Brain microvascular endothelial cell (primary cell): Measurements from ENCODE around the gene RSKR.

ENCODE experiments used
- DNase-seq: peaks from one replicate; pipeline ENCODE4 v3.0.0-alpha.2; 2020
- H3K27ac ChIP-seq: fragments of 250-450 bp; sonication (Bioruptor Pico); 2 replicates; pipeline ENCODE4 v1.5.1; 2020; ENCODE audit warnings: mild to moderate bottlenecking, moderate library complexity
- H3K27me3 ChIP-seq: fragments of 250-450 bp; sonication (Bioruptor Pico); replicated peaks from 2 replicates; pipeline ENCODE4 v1.5.1; 2020; ENCODE audit warnings: mild to moderate bottlenecking
- H3K36me3 ChIP-seq: fragments of 250-450 bp; sonication (Bioruptor Pico); replicated peaks from 2 replicates; pipeline ENCODE4 v1.5.1; 2020; ENCODE audit warnings: mild to moderate bottlenecking
- H3K4me3 ChIP-seq: 2 replicates; pipeline ENCODE4 v1.5.1; 2011; ENCODE audit warnings: low read depth, mild to moderate bottlenecking, control low read depth, low read length, moderate library complexity
- in situ Hi-C: cut with HindIII; loops from 2 replicates; pipeline ENCODE4 v1.10.0; 2017; ENCODE audit warnings: low sequenced_read_pairs, low pct_ligation_motif_present
- TF ChIP-seq, protein P1 (sequence below): IDR thresholded peaks from 2 replicates; pipeline ENCODE4 v1.5.1; 2011; ENCODE audit warnings: low read depth, mild to moderate bottlenecking, moderate library complexity, low read length, control low read depth, inconsistent platforms; ENCODE audit errors: missing control alignments

Gene RSKR

DNA sequence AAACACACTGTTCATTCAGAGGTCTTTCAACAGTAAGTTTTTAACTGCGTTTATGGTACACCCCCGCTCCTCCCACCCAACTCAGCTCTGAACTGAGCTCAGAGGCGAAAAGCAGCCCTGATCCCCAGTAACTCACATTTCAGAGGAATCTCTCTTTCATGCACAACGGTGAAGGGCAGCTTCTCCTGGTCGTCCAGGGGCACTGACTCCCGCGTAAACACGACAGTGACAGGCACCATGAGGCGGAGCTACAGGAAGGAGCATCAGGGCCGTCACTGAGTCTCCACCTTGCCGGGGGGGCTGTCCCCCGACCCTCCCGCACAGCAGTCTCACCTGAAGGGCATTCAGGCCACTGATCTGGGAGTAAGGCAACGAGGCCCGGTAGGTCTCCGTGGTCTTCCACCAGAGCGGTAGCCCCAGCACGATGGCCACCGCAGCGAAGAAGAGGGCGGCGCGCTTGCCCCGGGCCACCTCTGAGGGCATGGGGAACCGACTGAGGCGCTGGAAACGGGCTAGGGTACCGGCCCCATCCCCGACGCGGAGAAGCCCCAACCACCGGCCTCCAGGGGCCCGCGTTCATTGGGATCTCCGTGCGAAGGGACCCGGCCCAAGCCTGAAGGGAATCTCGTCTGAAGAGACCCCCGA is 43.1 kb downstream of the RSKR start:
- Histone ChIP-seq H3K4me3 (peak overlapping the region; percentile 96), H3K27me3 (no peaks in the 10 kb centered on the region), H3K27ac (no peak overlapping the region), H3K36me3 (peaks cover 2% of the 10 kb centered on the region)
- DNase-seq = no peak
- TF ChIP-seq, protein P1, sequence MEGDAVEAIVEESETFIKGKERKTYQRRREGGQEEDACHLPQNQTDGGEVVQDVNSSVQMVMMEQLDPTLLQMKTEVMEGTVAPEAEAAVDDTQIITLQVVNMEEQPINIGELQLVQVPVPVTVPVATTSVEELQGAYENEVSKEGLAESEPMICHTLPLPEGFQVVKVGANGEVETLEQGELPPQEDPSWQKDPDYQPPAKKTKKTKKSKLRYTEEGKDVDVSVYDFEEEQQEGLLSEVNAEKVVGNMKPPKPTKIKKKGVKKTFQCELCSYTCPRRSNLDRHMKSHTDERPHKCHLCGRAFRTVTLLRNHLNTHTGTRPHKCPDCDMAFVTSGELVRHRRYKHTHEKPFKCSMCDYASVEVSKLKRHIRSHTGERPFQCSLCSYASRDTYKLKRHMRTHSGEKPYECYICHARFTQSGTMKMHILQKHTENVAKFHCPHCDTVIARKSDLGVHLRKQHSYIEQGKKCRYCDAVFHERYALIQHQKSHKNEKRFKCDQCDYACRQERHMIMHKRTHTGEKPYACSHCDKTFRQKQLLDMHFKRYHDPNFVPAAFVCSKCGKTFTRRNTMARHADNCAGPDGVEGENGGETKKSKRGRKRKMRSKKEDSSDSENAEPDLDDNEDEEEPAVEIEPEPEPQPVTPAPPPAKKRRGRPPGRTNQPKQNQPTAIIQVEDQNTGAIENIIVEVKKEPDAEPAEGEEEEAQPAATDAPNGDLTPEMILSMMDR = no peak
- in situ Hi-C loops = no loop called here

DNA sequence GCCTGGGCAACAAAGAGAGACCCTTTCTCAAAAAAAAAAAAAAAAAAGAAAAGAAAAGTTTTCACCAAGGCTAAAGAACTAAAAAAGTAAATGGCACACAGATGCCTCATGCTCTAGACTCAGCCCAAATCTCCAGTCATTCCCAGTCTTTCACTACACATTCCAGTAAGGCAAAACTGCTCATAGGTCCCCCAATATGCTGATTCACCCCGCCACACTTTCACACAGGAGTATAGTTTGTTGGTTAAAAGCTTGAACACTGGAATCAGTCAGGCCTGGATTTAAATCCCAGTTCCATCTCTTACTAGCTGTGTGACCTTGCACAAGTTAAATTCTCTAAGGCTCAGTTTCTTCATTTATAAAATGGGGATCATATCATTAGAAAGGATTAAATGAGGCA is 44.5 kb downstream of the RSKR start:
- Histone ChIP-seq H3K27me3 (no peaks in the 10 kb centered on the region), H3K4me3 (no peak overlapping the region), H3K27ac (no peak overlapping the region), H3K36me3 (peaks cover 1% of the 10 kb centered on the region)
- in situ Hi-C loops = no loop called here
- DNase-seq = no peak
- TF ChIP-seq, protein P1 = no peak

DNA sequence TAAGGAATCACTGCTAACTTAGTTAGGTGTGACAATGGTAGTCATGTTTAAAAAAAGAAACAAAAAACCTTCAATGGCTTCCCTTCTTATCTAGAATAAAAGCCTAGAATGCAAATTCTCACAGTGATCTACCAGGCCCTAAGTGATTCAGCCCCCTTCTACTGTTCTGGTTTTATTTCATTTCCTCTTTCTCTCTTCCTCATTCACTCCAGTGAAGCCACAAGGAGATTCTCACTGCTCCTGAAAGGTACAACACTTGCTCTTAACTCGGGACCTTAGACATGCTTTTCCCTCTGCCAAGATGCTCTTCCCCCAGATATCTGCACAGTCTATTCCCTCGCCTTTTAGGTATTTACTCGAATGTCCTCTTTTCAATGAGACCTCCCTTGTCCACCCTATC is 46.4 kb downstream of the RSKR start:
- Histone ChIP-seq H3K36me3 (peaks cover 9% of the 10 kb centered on the region), H3K27me3 (no peaks in the 10 kb centered on the region), H3K27ac (no peak overlapping the region), H3K4me3 (no peak overlapping the region)
- in situ Hi-C loops = no loop called here
- TF ChIP-seq, protein P1 = no peak
- DNase-seq = no peak

DNA sequence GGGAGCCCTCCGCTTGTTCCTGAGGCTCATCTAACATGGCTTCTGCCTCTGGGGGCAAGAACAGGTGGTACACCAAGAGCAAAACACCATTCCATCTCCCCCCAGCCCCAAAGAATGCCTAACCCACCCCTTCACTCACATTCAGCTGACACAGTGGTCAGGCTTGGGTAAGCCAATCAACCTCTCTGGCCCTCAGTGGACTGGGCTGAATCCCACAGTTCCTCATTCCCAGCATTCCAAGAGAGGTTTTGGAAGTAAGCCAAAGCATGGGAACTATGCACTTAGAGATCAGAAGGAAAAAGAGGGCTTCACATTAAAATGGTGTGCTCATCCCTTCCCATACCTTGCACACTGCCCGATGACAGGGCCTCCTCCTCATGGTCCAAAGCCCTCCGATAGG is 50.5 kb downstream of the RSKR start:
- TF ChIP-seq, protein P1 = no peak
- Histone ChIP-seq H3K4me3 (no peak overlapping the region), H3K27ac (no peak overlapping the region), H3K27me3 (no peaks in the 10 kb centered on the region), H3K36me3 (peaks cover 19% of the 10 kb centered on the region)
- in situ Hi-C loops = no loop called here
- DNase-seq = peak; percentile 36
